Muscle layer of colon (tissue), 2 donors: ENCODE results near the gene ZMYM2.

Source experiments
- H3K27ac ChIP-seq: one replicate; pipeline ENCODE4 v1.7.0; 2013; ENCODE audit warnings: low read depth, mild to moderate bottlenecking, low read length, moderate library complexity
- H3K27me3 ChIP-seq, 2 donors: one replicate each; pipeline ENCODE4 v1.7.0; 2013; ENCODE audit warnings: low read length in 2 of 2, mild to moderate bottlenecking in 2 of 2; ENCODE audit not compliant: insufficient read depth in 2 of 2, control insufficient read depth in 1 of 2
- H3K36me3 ChIP-seq: one replicate; pipeline ENCODE4 v1.7.0; 2013; ENCODE audit warnings: mild to moderate bottlenecking, low read length; ENCODE audit not compliant: insufficient read depth
- H3K4me1 ChIP-seq: one replicate; pipeline ENCODE4 v1.7.0; 2013; ENCODE audit warnings: mild to moderate bottlenecking, low read length; ENCODE audit not compliant: insufficient read depth
- H3K4me3 ChIP-seq, 2 donors: one replicate each; pipeline ENCODE4 v1.7.0; 2013; ENCODE audit warnings: low read length in 2 of 2, low read depth in 1 of 2, mild to moderate bottlenecking in 1 of 2, moderate library complexity in 1 of 2
- H3K9ac ChIP-seq: one replicate; pipeline ENCODE4 v1.7.0; 2013; ENCODE audit warnings: low read length
- H3K9me3 ChIP-seq: one replicate; pipeline ENCODE4 v1.7.0; 2013; ENCODE audit warnings: mild to moderate bottlenecking, low read length
- donor health status: abdominal sarcoma.
- donor health status: Adenocarcinoma of cecum.

The ZMYM2 gene

GRCh38 chr13:20129076-20129475 is 170.5 kb downstream of the ZMYM2 start:
- H3K4me1 ChIP-seq = peaks cover 6% of the 10 kb centered on the region
- no peak overlapping the region for H3K27ac ChIP-seq
- no peak overlapping the region for H3K9ac ChIP-seq
- H3K36me3 ChIP-seq = no peaks in the 10 kb centered on the region
- H3K9me3 ChIP-seq = no peaks in the 10 kb centered on the region
- H3K4me3 ChIP-seq = no peak overlapping the region
- peaks cover 5 to 8% of the 10 kb centered on the region in 2 donors for H3K27me3 ChIP-seq

GRCh38 chr13:20130012-20130411 is 171.5 kb downstream of the ZMYM2 start:
- H3K4me1 ChIP-seq = peaks cover 6% of the 10 kb centered on the region
- H3K27ac ChIP-seq = no peak overlapping the region
- peaks cover 5 to 8% of the 10 kb centered on the region in 2 donors for H3K27me3 ChIP-seq
- no peaks in the 10 kb centered on the region for H3K36me3 ChIP-seq
- no peaks in the 10 kb centered on the region for H3K9me3 ChIP-seq
- H3K4me3 ChIP-seq = no peak overlapping the region
- H3K9ac ChIP-seq = no peak overlapping the region

DNA sequence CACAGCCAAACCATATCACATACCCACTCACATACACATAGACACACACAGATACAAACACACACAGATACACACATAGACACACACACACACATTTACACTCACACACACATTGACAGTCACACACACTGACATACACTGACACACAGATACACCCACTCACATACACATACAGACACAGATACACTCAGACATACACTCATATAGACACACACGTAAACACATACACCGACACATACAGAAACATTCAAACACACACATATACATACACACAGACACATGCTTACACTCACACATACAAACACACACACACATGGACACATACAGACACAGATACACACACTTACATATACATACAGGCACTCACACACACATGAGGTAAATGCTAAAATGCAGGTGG is 172.1 kb downstream of the ZMYM2 start:
- Histone ChIP-seq H3K36me3 (no peaks in the 10 kb centered on the region), H3K4me1 (peaks cover 6% of the 10 kb centered on the region), H3K4me3 (no peak overlapping the region), H3K9me3 (no peaks in the 10 kb centered on the region), H3K27me3 (peaks cover 5 to 8% of the 10 kb centered on the region in 2 donors), H3K27ac (no peak overlapping the region), H3K9ac (no peak overlapping the region)

- H3K27ac ChIP-seq = no peak overlapping the region
- peaks cover 6 to 8% of the 10 kb centered on the region in 2 donors for H3K27me3 ChIP-seq
- H3K4me3 ChIP-seq = no peak overlapping the region
These were observed 172.7 kb downstream of the ZMYM2 start for GRCh38 chr13:20131057-20131832.

DNA sequence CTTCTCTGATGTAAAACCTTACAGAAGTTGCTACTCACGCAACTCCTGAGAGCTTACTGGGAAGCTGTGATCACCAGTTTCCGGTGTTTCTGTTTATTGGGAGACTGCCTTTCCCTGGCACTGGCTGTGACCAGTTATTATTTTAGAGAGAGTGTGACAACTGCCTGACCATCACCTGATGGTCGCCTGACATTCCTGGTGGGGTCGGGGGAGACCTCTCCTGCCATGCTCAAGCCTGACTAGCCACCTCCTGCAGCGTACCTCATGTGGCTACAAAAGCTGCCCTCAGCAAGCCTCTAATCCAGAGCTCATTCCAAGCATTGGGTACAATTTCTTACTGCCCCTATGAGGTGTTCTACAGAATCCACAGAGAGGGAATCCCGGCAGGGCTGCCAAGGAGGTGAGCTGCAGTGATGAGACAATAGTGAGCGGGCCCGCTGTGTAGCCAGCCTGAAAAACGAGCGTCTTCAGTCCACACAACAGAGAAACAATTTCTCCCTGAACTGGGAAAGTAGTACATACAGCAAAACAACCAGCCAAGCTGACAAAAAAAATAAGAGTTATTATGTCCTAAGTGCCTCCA is 173.6 kb downstream of the ZMYM2 start:
- H3K4me1 ChIP-seq = peaks cover 10% of the 10 kb centered on the region
- peaks cover 11 to 14% of the 10 kb centered on the region in 2 donors for H3K27me3 ChIP-seq
- no peak overlapping the region for H3K9ac ChIP-seq
- H3K27ac ChIP-seq = no peak overlapping the region
- H3K9me3 ChIP-seq = no peaks in the 10 kb centered on the region
- no peaks in the 10 kb centered on the region for H3K36me3 ChIP-seq
- H3K4me3 ChIP-seq = no peak overlapping the region

More at GRCh38 chr13:20131057-20131832, 172.7 kb downstream of the ZMYM2 start:
- no peak overlapping the region for H3K9ac ChIP-seq
- H3K36me3 ChIP-seq = no peaks in the 10 kb centered on the region
- peaks cover 6% of the 10 kb centered on the region for H3K4me1 ChIP-seq
- H3K9me3 ChIP-seq = no peaks in the 10 kb centered on the region

DNA sequence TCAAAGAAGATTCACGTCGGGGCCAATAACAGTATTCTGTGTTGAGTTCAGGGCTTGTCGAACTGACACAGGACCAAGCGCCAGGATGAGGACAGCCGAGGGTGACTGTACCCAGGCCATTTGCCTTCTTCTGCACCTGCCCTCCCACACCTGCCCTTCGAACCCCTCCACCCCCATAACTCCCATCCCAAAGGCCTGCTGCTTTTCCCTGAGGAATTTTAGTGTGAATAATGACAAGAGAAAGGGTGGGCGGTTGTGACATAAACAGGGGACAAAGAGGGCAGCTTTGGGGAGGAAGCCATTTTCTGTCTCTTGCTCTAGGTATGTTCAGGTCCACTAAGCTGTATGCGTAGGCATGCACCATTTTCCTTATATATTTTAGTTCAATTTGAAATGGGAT is 176.2 kb downstream of the ZMYM2 start:
- H3K4me1 ChIP-seq = peaks cover 4% of the 10 kb centered on the region
- no peak overlapping the region for H3K9ac ChIP-seq
- H3K36me3 ChIP-seq = no peaks in the 10 kb centered on the region
- H3K27ac ChIP-seq = no peak overlapping the region
- H3K27me3 ChIP-seq = peaks cover 11 to 17% of the 10 kb centered on the region in 2 donors
- H3K4me3 ChIP-seq = no peak overlapping the region
- H3K9me3 ChIP-seq = no peaks in the 10 kb centered on the region

GRCh38 chr13:20136781-20137703 is 178.5 kb downstream of the ZMYM2 start:
- Histone ChIP-seq H3K27me3 (peaks cover 11 to 29% of the 10 kb centered on the region in 2 donors), H3K4me1 (peaks cover 4% of the 10 kb centered on the region), H3K36me3 (no peaks in the 10 kb centered on the region), H3K27ac (no peak overlapping the region), H3K9me3 (no peaks in the 10 kb centered on the region), H3K4me3 (no peak overlapping the region), H3K9ac (no peak overlapping the region)

DNA sequence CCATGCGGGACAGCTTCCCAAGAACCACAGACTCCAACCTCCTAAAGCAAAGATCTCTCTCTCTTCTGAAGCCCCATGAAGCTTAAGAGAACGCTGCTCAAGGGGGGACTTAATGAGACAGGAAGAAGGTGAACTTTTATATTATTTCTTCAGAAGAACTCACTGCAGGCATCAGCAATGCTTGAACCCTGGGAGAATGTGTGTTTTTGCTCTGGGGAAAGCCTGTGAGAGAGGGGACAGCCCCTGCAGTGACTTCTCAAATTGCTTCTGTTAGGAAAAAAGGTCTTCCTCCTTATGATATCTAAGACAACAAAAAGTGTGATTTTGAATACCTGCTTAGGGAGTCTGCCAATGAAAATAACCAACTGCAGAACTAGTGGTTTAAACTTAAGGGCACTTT is 179.3 kb downstream of the ZMYM2 start:
- peaks cover 16 to 37% of the 10 kb centered on the region in 2 donors for H3K27me3 ChIP-seq
- H3K4me1 ChIP-seq = peaks cover 4% of the 10 kb centered on the region

GRCh38 chr13:20140487-20140886 is 182.0 kb downstream of the ZMYM2 start:
- Histone ChIP-seq H3K9me3 (no peaks in the 10 kb centered on the region), H3K27me3 (peaks cover 24 to 52% of the 10 kb centered on the region in 2 donors), H3K4me3 (no peak overlapping the region), H3K4me1 (peaks cover 4% of the 10 kb centered on the region), H3K27ac (no peak overlapping the region), H3K9ac (no peak overlapping the region), H3K36me3 (no peaks in the 10 kb centered on the region)

More for the DNA sequence above, 179.3 kb downstream of the ZMYM2 start:
- no peak overlapping the region for H3K27ac ChIP-seq
- no peak overlapping the region for H3K4me3 ChIP-seq
- no peaks in the 10 kb centered on the region for H3K9me3 ChIP-seq
- no peak overlapping the region for H3K9ac ChIP-seq
- no peaks in the 10 kb centered on the region for H3K36me3 ChIP-seq
